ENCODE results near the gene SGPL1. TPM values are rescaled to one million over a fixed set of nuclear protein-coding genes. Genes with fewer than 3 reads are reported as not detected.

SGPL1 gene
- total RNA-seq, 3 donors from 2014 or later = 50.5 to 67.2 (median 55.5) TPM

DNA sequence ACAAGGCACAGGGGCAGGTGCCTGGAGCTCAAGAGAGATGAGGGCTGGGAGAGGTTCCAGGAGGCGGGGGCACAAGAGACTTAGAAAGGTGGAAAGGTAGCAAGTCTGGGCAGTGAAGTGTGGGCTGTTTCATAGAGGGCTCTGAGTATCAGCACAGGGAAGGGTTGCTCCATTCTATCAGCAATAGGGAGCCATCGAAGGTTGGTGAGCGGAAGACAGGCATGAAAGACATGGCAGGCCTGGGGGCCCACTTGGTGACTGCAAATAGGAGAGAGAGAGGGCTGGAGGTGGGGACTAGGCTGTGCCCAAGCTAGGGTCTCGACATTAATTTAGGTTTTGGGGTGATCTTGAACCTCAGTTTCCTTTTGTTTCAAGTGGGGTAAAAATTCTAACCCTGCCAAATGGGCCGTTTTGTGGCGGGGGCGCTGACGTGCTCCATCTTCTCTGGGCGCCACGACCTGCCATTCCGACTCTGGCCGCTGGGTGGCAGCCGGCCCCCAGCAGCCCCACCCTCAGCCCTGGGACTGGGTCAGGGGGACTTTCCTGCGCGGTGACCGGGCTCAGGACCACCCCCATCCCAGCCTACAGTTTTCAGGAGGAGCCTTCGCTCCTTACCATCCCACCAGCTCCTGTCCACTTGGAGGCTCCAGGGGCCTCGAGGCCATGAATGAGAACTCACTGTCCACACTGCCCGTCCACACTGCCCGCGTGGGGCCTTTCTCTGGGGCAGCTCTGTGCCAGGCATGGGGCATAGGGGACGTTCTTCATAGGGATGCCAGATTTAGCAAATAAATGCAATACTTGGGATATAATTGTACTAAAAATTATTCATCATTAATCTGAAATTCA, 109.9 kb downstream of the SGPL1 start:
- Histone ChIP-seq H3K9me3 (no peaks in the 10 kb centered on the region), H3K4me1 (ENCODE audit: low read depth) (no peaks in the 10 kb centered on the region), H3K36me3 (ENCODE audit: low read depth) (no peaks in the 10 kb centered on the region), H3K4me3 (no peak overlapping the region)
- peak; percentile 72 for ATAC-seq
- intact Hi-C loops (cut with DNase I, micrococcal nuclease) = loop anchor here in 1 of 2 donors (10.0 kb wide), 1 partner anchor 359 kb away; no protein-coding TSS in a partner anchor
- peak in 2 of 3 donors; percentile 67 to 68 for DNase-seq
- TF ChIP-seq CTCF (IDR thresholded peaks at IDR 0.05) = peak; percentile 93

GRCh38 chr10:70926226-70927000, 110.7 kb downstream of the SGPL1 start:
- TF ChIP-seq CTCF (IDR thresholded peaks at IDR 0.05) = no peak
- no peak overlapping the region for H3K4me3 ChIP-seq
- no peaks in the 10 kb centered on the region for H3K9me3 ChIP-seq
- no peaks in the 10 kb centered on the region for H3K4me1 ChIP-seq (ENCODE audit: low read depth)
- intact Hi-C loops (cut with DNase I, micrococcal nuclease) = loop anchor here in 1 of 2 donors (10.0 kb wide), 1 partner anchor 358 kb away; no protein-coding TSS in a partner anchor
- H3K36me3 ChIP-seq (ENCODE audit: low read depth) = no peaks in the 10 kb centered on the region
- DNase-seq (no peak), ATAC-seq (no peak)

DNA sequence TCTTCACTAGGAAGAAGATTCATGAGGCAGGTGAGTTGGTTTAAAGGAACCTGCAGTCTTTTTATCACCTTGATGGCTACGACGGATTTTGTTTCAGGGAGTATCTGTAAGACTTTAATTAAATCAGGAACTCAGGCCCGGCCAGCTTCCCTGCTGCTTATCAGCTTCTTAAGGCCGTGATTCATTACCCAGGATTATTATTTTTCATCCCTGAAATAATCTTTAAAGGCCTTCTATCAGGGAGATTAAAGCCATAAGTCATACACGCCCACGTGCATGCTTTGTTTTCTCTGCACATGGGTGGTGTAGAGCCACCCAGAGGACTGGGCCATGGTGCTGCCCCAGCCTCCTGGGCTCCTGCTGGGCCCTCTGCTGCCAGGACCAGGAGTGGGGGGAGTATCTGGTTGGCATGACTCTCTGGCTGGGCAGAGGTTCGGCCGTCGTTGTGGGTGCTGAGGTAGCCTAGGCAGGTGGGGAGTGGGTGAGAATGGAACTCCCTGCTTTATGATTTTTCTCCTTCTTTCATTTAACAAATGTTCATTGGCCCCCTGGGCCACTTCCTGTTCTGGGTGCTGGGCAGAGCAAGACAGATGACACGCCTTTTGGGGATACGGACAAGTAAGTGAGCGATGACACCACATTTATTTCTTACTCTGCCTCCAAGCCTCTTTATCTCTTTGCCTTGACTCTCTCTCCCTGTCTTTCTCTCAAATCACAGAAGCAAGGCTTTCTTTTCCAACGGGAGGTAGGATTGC, 111.6 kb downstream of the SGPL1 start:
- no peaks in the 10 kb centered on the region for H3K4me1 ChIP-seq (ENCODE audit: low read depth)
- TF ChIP-seq CTCF (IDR thresholded peaks at IDR 0.05) = no peak
- no peaks in the 10 kb centered on the region for H3K9me3 ChIP-seq
- intact Hi-C loops (cut with DNase I, micrococcal nuclease) = loop anchor here in 1 of 2 donors (10.0 kb wide), 1 partner anchor 357 kb away; no protein-coding TSS in a partner anchor
- no peak for ATAC-seq
- DNase-seq = no peak
- H3K36me3 ChIP-seq (ENCODE audit: low read depth) = no peaks in the 10 kb centered on the region
- no peak overlapping the region for H3K4me3 ChIP-seq

- Histone ChIP-seq H3K4me1 (ENCODE audit: low read depth) (no peaks in the 10 kb centered on the region), H3K9me3 (no peaks in the 10 kb centered on the region), H3K36me3 (ENCODE audit: low read depth) (no peaks in the 10 kb centered on the region), H3K4me3 (no peak overlapping the region)
- no peak for TF ChIP-seq CTCF (IDR thresholded peaks at IDR 0.05)
- ATAC-seq (no peak), DNase-seq (no peak)
- intact Hi-C loops (cut with DNase I, micrococcal nuclease) = loop anchor here in 1 of 2 donors (10.0 kb wide), 1 partner anchor 357 kb away; no protein-coding TSS in a partner anchor
Observed at GRCh38 chr10:70928140-70928539, 112.4 kb downstream of the SGPL1 start.

Data from mucosa of descending colon (tissue), 3 donors.